OCI-LY7 (cell line): ENCODE data around the gene RRP15. TPM values are rescaled to one million over a fixed set of nuclear protein-coding genes. Genes with fewer than 3 reads are reported as not detected.

Experiments
- BruUV-seq: library from RNA; stranded (reverse); fragments of 400-500 nt; replicated peaks from 2 replicates; lab custom pipeline; 2021; lab: Mats Ljungman, UMichigan
- CTCF ChIA-PET: fragments of 300-600 bp; sonication (Branson Sonifier 250); formaldehyde crosslinking; loops from one replicate; lab custom pipeline; 2022; ENCODE audit warnings: antibody characterized with exemption; ENCODE audit not compliant: unreplicated experiment; lab: Charles Lee
- POLR2A ChIA-PET: fragments of 300-600 bp; sonication (Branson Sonifier 250); formaldehyde crosslinking; loops from one replicate; lab custom pipeline; 2022; ENCODE audit warnings: antibody characterized with exemption; lab: Charles Lee
- DNase-seq: peaks from one replicate; pipeline ENCODE4 v3.0.0-alpha.2; 2015; ENCODE audit warnings: low spot score
- H2AFZ ChIP-seq: fragments of 200-600 bp; sonication (generic), shearing (Covaris generic); 2 replicates; pipeline ENCODE4 v1.6.1; 2014; ENCODE audit warnings: mild to moderate bottlenecking, antibody characterized with exemption, low read length, moderate library complexity
- H3K27ac ChIP-seq: fragments of 200-600 bp; sonication (generic); 2 replicates; pipeline ENCODE4 v1.5.1; 2014; ENCODE audit warnings: mixed run types, low read depth, mild to moderate bottlenecking, moderate library complexity, low read length, inconsistent platforms; ENCODE audit not compliant: poor library complexity, severe bottlenecking
- H3K36me3 ChIP-seq: fragments of 200-600 bp; sonication (generic); 2 replicates; pipeline ENCODE4 v1.6.1; 2014; ENCODE audit warnings: mild to moderate bottlenecking, antibody characterized with exemption, low read length, moderate library complexity, mixed read lengths; ENCODE audit not compliant: insufficient read depth
- H3K4me1 ChIP-seq: fragments of 200-600 bp; sonication (generic); 2 replicates; pipeline ENCODE4 v1.5.1; 2014; ENCODE audit warnings: mild to moderate bottlenecking, low read length; ENCODE audit not compliant: insufficient read depth, poor library complexity, severe bottlenecking
- H3K4me2 ChIP-seq: fragments of 200-600 bp; sonication (generic); 2 replicates; pipeline ENCODE4 v1.6.1; 2014; ENCODE audit warnings: mild to moderate bottlenecking, low read length
- H3K4me3 ChIP-seq: fragments of 200-600 bp; sonication (generic); 2 replicates; pipeline ENCODE4 v1.5.1; 2014; ENCODE audit warnings: mild to moderate bottlenecking, low read depth, low read length; ENCODE audit not compliant: poor library complexity, severe bottlenecking
- H3K79me2 ChIP-seq: fragments of 200-600 bp; sonication (generic); 2 replicates; pipeline ENCODE4 v1.6.1; 2016; ENCODE audit warnings: low read depth, mild to moderate bottlenecking, low read length, moderate library complexity, mixed read lengths; ENCODE audit not compliant: insufficient read depth
- H3K9me2 ChIP-seq: fragments of 200-600 bp; sonication (generic); 2 replicates; pipeline ENCODE4 v1.6.1; 2016; ENCODE audit warnings: mild to moderate bottlenecking, low read length, mixed read lengths; ENCODE audit not compliant: insufficient read depth
- H3K9me3 ChIP-seq: fragments of 200-600 bp; sonication (generic); 2 replicates; pipeline ENCODE4 v1.6.1; 2014; ENCODE audit warnings: mild to moderate bottlenecking, mixed run types, low read length, mixed read lengths
- H4K20me1 ChIP-seq: fragments of 200-600 bp; sonication (generic); 2 replicates; pipeline ENCODE4 v1.6.1; 2014; ENCODE audit warnings: mild to moderate bottlenecking, antibody characterized with exemption, low read length, moderate library complexity, mixed read lengths; ENCODE audit not compliant: insufficient read depth
- CTCF ChIP-seq: fragments of 200-600 bp; sonication (generic); conservative IDR thresholded peaks from 2 replicates; pipeline ENCODE4 v1.5.1; 2014; ENCODE audit warnings: mild to moderate bottlenecking, antibody characterized with exemption, low read length, moderate library complexity, mixed read lengths
- EZH2phosphoT487 ChIP-seq: fragments of 200-600 bp; sonication (generic); IDR thresholded peaks from 2 replicates; pipeline ENCODE4 v1.6.1; 2018; ENCODE audit warnings: low read depth, borderline replicate concordance, mild to moderate bottlenecking, mixed run types, antibody characterized with exemption, low read length, moderate library complexity, mixed read lengths
- intact Hi-C: fragments of 100-400 bp; cut with micrococcal nuclease; formaldehyde crosslinking; loops from one replicate; pipeline ENCODE4 v1.10.0; 2022; ENCODE audit not compliant: unreplicated experiment
- total RNA-seq, 2 experiments: library from RNA; depleted of rRNA in 1 of 2; stranded (reverse); fragments of >200 nt in 1 of 2; shearing (Covaris generic) in 1 of 2; gene quantifications; 2 replicates each; pipeline ENCODE4 v1.2.3, GENCODE V29; 2014 to 2022

RRP15 gene
- total RNA-seq, 2 experiments from 2014 or later = 7.2 to 21.9 TPM

- CTCF ChIA-PET = no interaction called here
- H3K4me2 ChIP-seq = no peak overlapping the region
- POLR2A ChIA-PET = interaction anchor here (0.6 kb wide), 1 partner anchor 37 kb away, joined by 3 read pairs; no protein-coding TSS in a partner anchor
Measured at GRCh38 chr1:218348628-218349071, 63.6 kb downstream of the RRP15 start.

GRCh38 chr1:218349348-218350034, 64.4 kb downstream of the RRP15 start:
- Histone ChIP-seq H3K9me3 (no peaks in the 10 kb centered on the region), H3K9me2 (no peaks in the 10 kb centered on the region), H2AFZ (no peak overlapping the region), H3K4me3 (no peak overlapping the region), H4K20me1 (no peaks in the 10 kb centered on the region; the same call in 1 of the 2 replicates), H3K36me3 (peaks cover 3% of the 10 kb centered on the region; the same call in 1 of the 2 replicates), H3K4me1 (peaks cover 5% of the 10 kb centered on the region), H3K79me2 (no peaks in the 10 kb centered on the region), H3K4me2 (no peak overlapping the region), H3K27ac (no peak overlapping the region)
- BruUV-seq = no TSS peak
- intact Hi-C loops = no loop called here
- CTCF ChIA-PET = no interaction called here
- no peak for DNase-seq
- TF ChIP-seq CTCF (no peak), EZH2phosphoT487 (no peak)
- POLR2A ChIA-PET = no interaction called here

More at GRCh38 chr1:218348628-218349071, 63.6 kb downstream of the RRP15 start:
- H3K36me3 ChIP-seq = peaks cover 12% of the 10 kb centered on the region
- BruUV-seq = no TSS peak
- H3K4me3 ChIP-seq = no peak overlapping the region
- no peaks in the 10 kb centered on the region for H3K9me2 ChIP-seq
- H3K4me1 ChIP-seq = peaks cover 5% of the 10 kb centered on the region
- intact Hi-C loops = no loop called here
- H2AFZ ChIP-seq = no peak overlapping the region
- H3K27ac ChIP-seq = no peak overlapping the region
- H3K9me3 ChIP-seq = no peaks in the 10 kb centered on the region
- DNase-seq = no peak
- TF ChIP-seq EZH2phosphoT487 (no peak), CTCF (no peak)
- H3K79me2 ChIP-seq = no peaks in the 10 kb centered on the region
- H4K20me1 ChIP-seq = no peaks in the 10 kb centered on the region; the same call in 1 of the 2 replicates

GRCh38 chr1:218350035-218350525, 65.0 kb downstream of the RRP15 start:
- no peak overlapping the region for H3K4me2 ChIP-seq
- H3K27ac ChIP-seq = no peak overlapping the region
- H3K79me2 ChIP-seq = no peaks in the 10 kb centered on the region
- DNase-seq = no peak
- no peak overlapping the region for H2AFZ ChIP-seq
- no peaks in the 10 kb centered on the region for H3K9me2 ChIP-seq
- ChIA-PET CTCF (no interaction called here), POLR2A (no interaction called here)
- H3K9me3 ChIP-seq = no peaks in the 10 kb centered on the region
- H4K20me1 ChIP-seq = no peaks in the 10 kb centered on the region; the same call in 1 of the 2 replicates
- no peak for TF ChIP-seq CTCF
- no peak for TF ChIP-seq EZH2phosphoT487
- H3K36me3 ChIP-seq = no peaks in the 10 kb centered on the region; the same call in 1 of the 2 replicates
- intact Hi-C loops = no loop called here
- H3K4me3 ChIP-seq = no peak overlapping the region
- no TSS peak for BruUV-seq
- H3K4me1 ChIP-seq = peaks cover 5% of the 10 kb centered on the region
